RWPE2 (cell line): ENCODE measurements around the gene DNHD1.
A peak's percentile ranks its signal among the peaks of the same experiment; 100 is the strongest.

Source experiments
- ATAC-seq: fragments of 200-7000 bp; cut with Tn5 transposase; 3 replicates; pipeline ENCODE4 v1.9.1; 2021; ENCODE audit warnings: low read depth
- DNase-seq: peaks from one replicate; pipeline ENCODE4 v3.0.0-alpha.2; 2020; ENCODE audit warnings: low spot score
- H3K27ac ChIP-seq: fragments of 450-650 bp; 2 replicates; pipeline ENCODE4 v1.5.1; 2017; ENCODE audit warnings: mild to moderate bottlenecking; ENCODE audit not compliant: poor library complexity, severe bottlenecking
- H3K27me3 ChIP-seq: fragments of 250-450 bp; sonication (Bioruptor Pico); 2 replicates; pipeline ENCODE4 v1.5.1; 2021; ENCODE audit warnings: mild to moderate bottlenecking, moderate library complexity; ENCODE audit not compliant: insufficient read depth, poor library complexity, severe bottlenecking
- H3K36me3 ChIP-seq: fragments of 250-450 bp; sonication (Bioruptor Pico); 2 replicates; pipeline ENCODE4 v1.5.1; 2020; ENCODE audit warnings: low read depth, mild to moderate bottlenecking, moderate library complexity
- H3K4me1 ChIP-seq: fragments of 250-450 bp; sonication (Bioruptor Pico); 2 replicates; pipeline ENCODE4 v1.5.1; 2021; ENCODE audit warnings: mild to moderate bottlenecking, moderate library complexity; ENCODE audit not compliant: insufficient read depth, poor library complexity, severe bottlenecking
- H3K4me3 ChIP-seq: fragments of 250-450 bp; sonication (Bioruptor Pico); 2 replicates; pipeline ENCODE4 v1.5.1; 2021; ENCODE audit warnings: mild to moderate bottlenecking, moderate library complexity; ENCODE audit not compliant: severe bottlenecking
- H3K9me3 ChIP-seq: fragments of 250-450 bp; sonication (Bioruptor Pico); 2 replicates; pipeline ENCODE4 v1.5.1; 2021; ENCODE audit warnings: mild to moderate bottlenecking, moderate library complexity; ENCODE audit not compliant: severe bottlenecking
- CTCF ChIP-seq: fragments of 450-650 bp; IDR thresholded peaks from one replicate; pipeline ENCODE4 v1.5.1; 2017; ENCODE audit warnings: mild to moderate bottlenecking, moderate library complexity; ENCODE audit not compliant: poor library complexity, severe bottlenecking

Gene DNHD1

DNA sequence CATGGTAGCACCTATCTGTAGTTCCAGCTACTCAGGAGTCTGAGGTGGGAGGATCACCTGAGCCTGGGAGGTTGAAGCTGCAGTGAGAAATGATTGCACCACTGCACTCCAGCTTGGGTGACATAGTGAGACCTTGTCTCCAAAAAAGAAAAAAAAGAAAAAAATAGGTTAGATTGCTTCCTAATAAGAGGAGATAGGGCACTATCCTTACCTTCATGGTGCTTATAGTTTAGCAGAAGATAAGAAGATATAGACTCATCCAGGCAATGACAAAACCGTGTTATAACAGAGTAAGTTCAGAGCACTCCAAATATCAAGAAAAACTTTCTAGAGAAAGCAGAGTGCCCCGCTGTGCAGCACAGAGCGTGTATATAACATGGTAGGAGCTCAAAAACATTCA, 64.2 kb downstream of the DNHD1 start:
- no peaks in the 10 kb centered on the region for H3K27me3 ChIP-seq
- ATAC-seq (no peak), DNase-seq (no peak)
- TF ChIP-seq CTCF: no peak
- H3K4me1 ChIP-seq: no peaks in the 10 kb centered on the region
- no peaks in the 10 kb centered on the region for H3K9me3 ChIP-seq
- no peaks in the 10 kb centered on the region for H3K36me3 ChIP-seq
- H3K27ac ChIP-seq: no peak overlapping the region
- H3K4me3 ChIP-seq: no peak overlapping the region

- DNase-seq: no peak
- Histone ChIP-seq H3K9me3 (no peaks in the 10 kb centered on the region), H3K4me1 (no peaks in the 10 kb centered on the region), H3K4me3 (no peak overlapping the region), H3K36me3 (no peaks in the 10 kb centered on the region), H3K27me3 (no peaks in the 10 kb centered on the region), H3K27ac (no peak overlapping the region)
- ATAC-seq: no peak
- TF ChIP-seq CTCF: no peak
Observed at GRCh38 chr11:6563121-6563619, 66.1 kb downstream of the DNHD1 start.

GRCh38 chr11:6563667-6564066, 66.6 kb downstream of the DNHD1 start:
- H3K36me3 ChIP-seq: no peaks in the 10 kb centered on the region
- no peak overlapping the region for H3K27ac ChIP-seq
- no peak for TF ChIP-seq CTCF
- DNase-seq (no peak), ATAC-seq (no peak)
- no peak overlapping the region for H3K4me3 ChIP-seq
- no peaks in the 10 kb centered on the region for H3K4me1 ChIP-seq
- H3K9me3 ChIP-seq: no peaks in the 10 kb centered on the region
- no peaks in the 10 kb centered on the region for H3K27me3 ChIP-seq

- H3K4me3 ChIP-seq: no peak overlapping the region
- DNase-seq (no peak), ATAC-seq (no peak)
- no peaks in the 10 kb centered on the region for H3K36me3 ChIP-seq
- no peaks in the 10 kb centered on the region for H3K27me3 ChIP-seq
- no peaks in the 10 kb centered on the region for H3K9me3 ChIP-seq
- H3K27ac ChIP-seq: no peak overlapping the region
- TF ChIP-seq CTCF: no peak
- H3K4me1 ChIP-seq: no peaks in the 10 kb centered on the region
Observed at GRCh38 chr11:6565325-6565724, 68.2 kb downstream of the DNHD1 start.

DNA sequence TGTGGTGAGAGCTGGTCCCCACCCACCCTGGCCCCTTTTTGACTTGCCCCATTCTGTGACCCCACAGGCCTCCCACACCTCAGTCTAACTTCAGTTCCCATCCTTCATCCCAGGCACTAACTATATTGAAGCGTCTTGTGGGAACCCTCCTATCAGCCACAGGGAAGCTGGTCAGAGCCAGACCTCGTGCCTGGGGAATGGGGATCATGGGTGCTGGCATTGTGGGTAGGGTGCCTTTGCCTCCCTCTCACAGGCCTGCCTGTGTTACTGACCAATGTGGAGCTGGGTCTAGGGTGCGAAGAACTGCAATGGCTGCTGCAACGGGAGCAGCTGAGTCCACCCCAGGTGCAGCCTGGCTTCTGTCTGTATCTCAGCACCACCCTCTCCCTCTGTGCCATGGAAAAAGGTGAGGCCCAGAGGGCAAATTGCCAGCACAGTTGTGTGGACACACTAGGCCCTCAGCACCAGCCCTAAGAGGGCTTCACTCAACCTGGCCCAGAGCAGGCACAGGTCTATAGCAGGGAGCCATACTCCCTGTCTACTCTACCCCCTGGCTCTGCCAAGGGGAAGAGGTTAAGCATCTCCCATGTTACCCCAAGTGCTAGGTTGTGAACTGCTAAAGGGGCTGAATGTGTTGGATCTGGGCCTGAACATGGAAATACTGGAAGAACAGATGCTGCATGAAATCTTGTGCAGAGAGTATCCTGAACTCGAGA, 69.1 kb downstream of the DNHD1 start:
- DNase-seq: no peak
- Histone ChIP-seq H3K36me3 (no peaks in the 10 kb centered on the region), H3K4me3 (no peak overlapping the region), H3K9me3 (no peaks in the 10 kb centered on the region), H3K27ac (no peak overlapping the region), H3K4me1 (no peaks in the 10 kb centered on the region), H3K27me3 (no peaks in the 10 kb centered on the region)
- TF ChIP-seq CTCF: no peak
- ATAC-seq: 0 out of 3 replicates have a peak, but pooled peaks have one; percentile 9
